Epidermal melanocyte (primary cell): Measurements from ENCODE around the gene CCBE1.
"Not testable (repeated sequence)": the region's sequence is repeated elsewhere in the genome, so short reads cannot be mapped to it uniquely, and the experiment has no call there.

Source experiments
- DNase-seq: peaks from one replicate; pipeline ENCODE4 v3.0.0; 2011; ENCODE audit warnings: low spot score; ENCODE audit not compliant: insufficient read length

The CCBE1 gene

GRCh38 chr18:59540780-59541179 lies 156.4 kb downstream of the CCBE1 start:
- no peak for DNase-seq

- DNase-seq = no peak
These were observed 156.9 kb downstream of the CCBE1 start for GRCh38 chr18:59540346-59540745.

- DNase-seq = no peak
These were observed 158.1 kb downstream of the CCBE1 start for GRCh38 chr18:59539108-59539507.

GRCh38 chr18:59537579-59537978 lies 159.6 kb downstream of the CCBE1 start:
- DNase-seq = no peak

DNA sequence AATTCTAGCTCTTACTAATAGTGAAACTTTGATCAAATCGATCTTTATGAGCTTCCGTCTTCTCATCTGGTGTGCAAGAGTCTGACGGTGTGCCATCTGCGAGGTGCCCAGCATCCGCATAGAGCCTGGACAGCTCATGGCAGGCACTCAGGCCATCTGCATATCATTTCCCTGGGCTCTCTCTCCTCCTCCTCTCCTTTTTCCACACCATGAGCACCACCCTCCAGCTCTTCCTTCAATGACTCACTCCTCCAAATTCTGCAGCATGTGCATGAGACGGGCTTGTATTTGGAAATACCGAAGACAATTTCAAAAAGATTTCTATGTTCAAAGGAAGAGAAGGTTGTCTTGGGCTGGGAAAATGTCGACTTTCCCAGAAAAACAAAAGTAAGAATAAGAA lies 161.1 kb downstream of the CCBE1 start:
- no peak for DNase-seq

DNA sequence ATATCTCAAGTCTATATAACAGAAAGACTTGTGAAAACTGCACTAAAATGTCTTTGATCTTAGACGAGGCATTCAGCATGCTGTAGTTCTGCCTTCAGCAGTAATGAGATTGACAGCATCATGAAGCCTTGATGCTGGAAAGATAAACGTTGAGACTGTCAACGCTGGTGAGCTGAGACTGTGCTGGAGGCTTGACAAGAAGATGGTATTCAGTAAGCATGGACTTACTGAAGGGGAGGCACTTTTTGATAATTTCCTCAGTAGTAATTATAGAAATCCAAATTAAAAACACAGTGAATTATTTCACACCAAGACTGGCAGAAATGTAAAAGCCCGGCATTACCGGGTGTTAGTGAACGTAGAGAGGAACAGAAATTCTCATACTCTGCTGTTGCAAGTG lies 162.2 kb downstream of the CCBE1 start:
- no peak for DNase-seq

DNA sequence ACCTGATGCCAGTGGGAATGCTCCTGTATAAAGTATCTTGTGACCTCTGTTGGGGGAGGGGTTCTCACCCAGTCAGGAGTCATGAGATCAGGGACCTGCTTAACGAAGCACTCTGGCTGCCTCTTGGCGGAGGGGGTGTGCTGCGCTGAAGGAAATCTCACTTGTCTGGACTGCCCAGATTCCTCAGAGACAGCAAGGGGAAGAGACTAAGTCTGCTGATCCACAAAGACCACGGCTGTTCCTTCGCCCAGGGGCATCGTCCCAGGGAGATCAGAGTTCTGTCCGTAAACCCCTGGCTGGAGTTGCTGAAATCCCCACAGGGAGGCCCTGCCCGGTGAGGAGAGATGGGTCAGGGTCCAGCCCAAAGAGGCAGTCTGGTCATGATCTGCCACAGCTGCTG lies 168.4 kb downstream of the CCBE1 start:
- no peak for DNase-seq

- no peak for DNase-seq
These were observed 176.5 kb downstream of the CCBE1 start for GRCh38 chr18:59520562-59521355.

GRCh38 chr18:59518705-59519104 lies 178.5 kb downstream of the CCBE1 start:
- DNase-seq = no peak

- no peak for DNase-seq
These were observed 179.6 kb downstream of the CCBE1 start for GRCh38 chr18:59517446-59518165.

GRCh38 chr18:59516356-59517155 lies 180.7 kb downstream of the CCBE1 start:
- no peak for DNase-seq

GRCh38 chr18:59515956-59516355 lies 181.3 kb downstream of the CCBE1 start:
- not testable (repeated sequence) for DNase-seq

GRCh38 chr18:59515147-59515546 lies 182.1 kb downstream of the CCBE1 start:
- DNase-seq = no peak

GRCh38 chr18:59514203-59514602 lies 183.0 kb downstream of the CCBE1 start:
- no peak for DNase-seq

- DNase-seq = no peak
These were observed 185.0 kb downstream of the CCBE1 start for GRCh38 chr18:59512025-59512755.

GRCh38 chr18:59509481-59510442 lies 187.5 kb downstream of the CCBE1 start:
- no peak for DNase-seq

- DNase-seq = no peak
These were observed 191.9 kb downstream of the CCBE1 start for GRCh38 chr18:59505356-59505755.

- no peak for DNase-seq
These were observed 194.7 kb downstream of the CCBE1 start for GRCh38 chr18:59502274-59503175.

DNA sequence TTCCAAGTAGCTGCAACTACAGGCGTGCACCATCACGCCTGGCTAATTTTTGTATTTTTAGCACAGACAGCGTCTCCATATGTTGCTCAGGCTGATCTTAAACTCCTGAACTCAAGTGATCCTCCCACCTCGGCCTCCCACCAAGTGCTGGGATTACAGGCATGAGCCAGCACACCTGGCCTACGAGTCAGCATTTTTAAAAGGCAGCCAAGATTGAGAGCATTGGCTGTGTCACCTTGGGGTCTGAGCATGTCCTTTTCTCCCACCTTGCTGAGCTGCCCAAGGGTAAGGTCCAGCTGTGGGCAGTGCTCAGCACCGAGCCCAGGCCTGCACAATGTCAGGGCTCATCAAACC lies 195.3 kb downstream of the CCBE1 start:
- no peak for DNase-seq
